Esophagus (tissue), 2 donors: ENCODE data around the gene ENPP7. TPM values are rescaled to one million over a fixed set of nuclear protein-coding genes. Genes with fewer than 3 reads are reported as not detected.
A peak's percentile ranks its signal among the peaks of the same experiment; 100 is the strongest.

ENCODE experiments used
- H3K27ac ChIP-seq, 2 donors: one replicate each; pipeline ENCODE4 v1.5.1; 2013; ENCODE audit warnings: low read depth in 2 of 2, mild to moderate bottlenecking in 2 of 2, inconsistent platforms in 1 of 2, low read length in 1 of 2, moderate library complexity in 1 of 2
- H3K27me3 ChIP-seq, 2 donors: one replicate each; pipeline ENCODE4 v1.6.1; 2013; ENCODE audit warnings: low read length in 2 of 2, control low read depth in 1 of 2, mild to moderate bottlenecking in 1 of 2; ENCODE audit not compliant: insufficient read depth in 2 of 2, control insufficient read depth in 1 of 2
- H3K36me3 ChIP-seq, 2 donors: one replicate each; pipeline ENCODE4 v1.6.1; 2013; ENCODE audit warnings: low read length in 1 of 2; ENCODE audit not compliant: control insufficient read depth in 2 of 2, insufficient read depth in 2 of 2
- H3K4me1 ChIP-seq, 2 donors: one replicate each; pipeline ENCODE4 v1.6.1; 2013; ENCODE audit warnings: low read length in 1 of 2; ENCODE audit not compliant: control insufficient read depth in 2 of 2, insufficient read depth in 2 of 2
- H3K4me3 ChIP-seq, 2 donors: one replicate each; pipeline ENCODE4 v1.5.1; 2013; ENCODE audit warnings: low read length in 2 of 2, mild to moderate bottlenecking in 2 of 2, low read depth in 1 of 2, moderate library complexity in 1 of 2
- H3K9me3 ChIP-seq, 2 donors: one replicate each; pipeline ENCODE4 v1.6.1; 2013; ENCODE audit warnings: mild to moderate bottlenecking in 2 of 2, low read depth in 1 of 2, low read length in 1 of 2, moderate library complexity in 1 of 2; ENCODE audit not compliant: control insufficient read depth in 2 of 2, insufficient read depth in 1 of 2
- WGBS, 2 donors: extraction: QIAGEN DNeasy Blood & Tissue Kit; methylation state at CpG; one replicate each; pipeline ENCODE4 v1.1.7; 2013; 5-methylcytosine and 5-hydroxymethylcytosine counted together
- polyA plus RNA-seq, 2 donors: library from polyadenylated mRNA; stranded (reverse); fragments of 200-250 nt; gene quantifications; one replicate each; pipeline ENCODE4 v1.2.3, GENCODE V29; 2013
- donor health status: healthy with polysubstance abuse.
- donor health status: Bipolar disorder and iron deficiency.

ENPP7 gene
- polyA plus RNA-seq, 2 donors, result not detected

- Histone ChIP-seq H3K4me3 (peak overlapping the region; percentile 13 to 29), H3K36me3 (peaks cover 0 to under 1% of the 10 kb centered on the region in 2 donors), H3K27me3 (peaks cover 0 to 30% of the 10 kb centered on the region in 2 donors), H3K27ac (no peak overlapping the region), H3K4me1 (peaks cover 0 to 21% of the 10 kb centered on the region in 2 donors), H3K9me3 (peaks cover 0 to 4% of the 10 kb centered on the region in 2 donors)
- WGBS, 2 donors, result 7% methylated on average over 73 to 74 of the region's 74 CpGs
These were observed 59.4 kb downstream of the ENPP7 start for GRCh38 chr17:79789943-79790804.

GRCh38 chr17:79790805-79791734 is 60.3 kb downstream of the ENPP7 start:
- H3K9me3 ChIP-seq, result peaks cover 0 to 4% of the 10 kb centered on the region in 2 donors
- H3K27ac ChIP-seq, result no peak overlapping the region
- no peak overlapping the region for H3K4me3 ChIP-seq
- peaks cover 0 to 30% of the 10 kb centered on the region in 2 donors for H3K27me3 ChIP-seq
- H3K36me3 ChIP-seq, result peaks cover 0 to 3% of the 10 kb centered on the region in 2 donors
- peaks cover 0 to 21% of the 10 kb centered on the region in 2 donors for H3K4me1 ChIP-seq
- WGBS, 2 donors, result 7 to 9% methylated on average over 59 to 68 of the region's 68 CpGs

GRCh38 chr17:79791735-79792161 is 61.0 kb downstream of the ENPP7 start:
- 5 to 12% methylated on average over 26 of the region's 26 CpGs for WGBS, 2 donors
- Histone ChIP-seq H3K9me3 (peaks cover 0 to 4% of the 10 kb centered on the region in 2 donors), H3K4me1 (peaks cover 0 to 21% of the 10 kb centered on the region in 2 donors), H3K27ac (no peak overlapping the region), H3K36me3 (peaks cover 0 to 3% of the 10 kb centered on the region in 2 donors), H3K27me3 (peaks cover 0 to 30% of the 10 kb centered on the region in 2 donors), H3K4me3 (no peak overlapping the region)

Other genes with a start within 250 kb of the ENPP7 start
- 1 to 10 TPM; 3.6 to 5.3 TPM for gene RBFOX3, start 119.9 kb upstream of the ENPP7 start, polyA plus RNA-seq
- gene CBX2, start 47.2 kb downstream of the ENPP7 start, polyA plus RNA-seq, result 1 to 10 TPM; 2.1 to 3.3 TPM
- 1 to 10 TPM; 2.2 to 3.2 TPM for gene CBX8, start 66.1 kb downstream of the ENPP7 start, polyA plus RNA-seq
- 10 to 100 TPM; 10.7 to 15.8 TPM for gene CBX4, start 108.5 kb downstream of the ENPP7 start, polyA plus RNA-seq